Thyroid gland (tissue), 4 donors: ENCODE results near the gene PLAGL2. TPM values are rescaled to one million over a fixed set of nuclear protein-coding genes. Genes with fewer than 3 reads are reported as not detected.

Experiments
- DNase-seq, 2 donors: peaks; one replicate each; pipeline ENCODE4 v3.0.0-alpha.2; 2019
- H3K27ac ChIP-seq, 3 donors: fragments of 200-600 bp; sonication (generic); 1 replicate in 2 of 3; 2 replicates in 1 of 3; pipeline ENCODE4 v1.5.1; 2016 to 2019; ENCODE audit warnings: mild to moderate bottlenecking in 1 of 3, moderate library complexity in 1 of 3
- H3K27me3 ChIP-seq: fragments of 200-600 bp; sonication (generic); one replicate; pipeline ENCODE4 v1.5.1; 2019
- H3K36me3 ChIP-seq, 2 donors: fragments of 200-600 bp; sonication (generic); one replicate each; pipeline ENCODE4 v1.5.1; 2016 to 2019
- H3K4me1 ChIP-seq, 2 donors: fragments of 200-600 bp; sonication (generic); one replicate each; pipeline ENCODE4 v1.5.1; 2017 to 2019
- H3K4me3 ChIP-seq, 3 donors: fragments of 200-600 bp; sonication (generic); replicated peaks in 1 of 3; 1 replicate in 2 of 3; 2 replicates in 1 of 3; pipeline ENCODE4 v1.5.1; 2016; ENCODE audit warnings: mild to moderate bottlenecking in 1 of 3
- H3K9me3 ChIP-seq: fragments of 200-600 bp; sonication (generic); one replicate; pipeline ENCODE4 v1.5.1; 2017
- CTCF ChIP-seq, 6 experiments: fragments of 200-600 bp in 3 of 6; fragments of 450-650 bp in 3 of 6; sonication (generic) in 3 of 6; IDR thresholded peaks; one replicate each; pipeline ENCODE4 v1.5.1; 2016 to 2019; ENCODE audit warnings: antibody characterized with exemption in 6 of 6, mild to moderate bottlenecking in 2 of 6, inconsistent platforms in 1 of 6, moderate library complexity in 1 of 6
- POLR2A ChIP-seq, 2 donors: fragments of 450-650 bp; IDR thresholded peaks; one replicate each; pipeline ENCODE4 v1.6.1; 2017; ENCODE audit warnings: antibody characterized with exemption in 2 of 2, mild to moderate bottlenecking in 2 of 2, moderate library complexity in 1 of 2
- WGBS, 2 donors: methylation state at CpG; one replicate each; pipeline ENCODE4 v1.1.5; 2017; 5-methylcytosine and 5-hydroxymethylcytosine counted together
- intact Hi-C: fragments of 100-400 bp; cut with DNase I; formaldehyde crosslinking; loops from one replicate; pipeline ENCODE4 v1.15.1; 2023
- total RNA-seq, 4 donors: library from RNA; depleted of rRNA; stranded (reverse); fragments of >200 nt; gene quantifications; one replicate each; pipeline ENCODE4 v1.2.3, GENCODE V29; 2016

Gene PLAGL2
- total RNA-seq, 4 donors from 2014 or later: 6.5 to 11.7 (median 7.3) TPM

GRCh38 chr20:32235331-32236047 is 27.9 kb upstream of the PLAGL2 start:
- Histone ChIP-seq H3K36me3 (peaks cover 20 to 29% of the 10 kb centered on the region in 2 donors), H3K4me1 (peaks cover 29 to 38% of the 10 kb centered on the region in 2 donors), H3K9me3 (no peaks in the 10 kb centered on the region), H3K27me3 (no peaks in the 10 kb centered on the region), H3K4me3 (no peak overlapping the region), H3K27ac (no peak overlapping the region)
- DNase-seq: no peak
- no peak for TF ChIP-seq POLR2A (IDR thresholded peaks at IDR 0.05)
- TF ChIP-seq CTCF (IDR thresholded peaks at IDR 0.05): no peak
- intact Hi-C loops: no loop called here
- WGBS, 2 donors: 86 to 93% methylated on average over 6 of the region's 6 CpGs

- H3K9me3 ChIP-seq: no peaks in the 10 kb centered on the region
- H3K27ac ChIP-seq: no peak overlapping the region
- H3K4me1 ChIP-seq: peaks cover 17 to 26% of the 10 kb centered on the region in 2 donors
- WGBS, 2 donors: 96 to 99% methylated on average over 6 to 11 of the region's 13 CpGs
- H3K4me3 ChIP-seq: no peak overlapping the region
- H3K27me3 ChIP-seq: no peaks in the 10 kb centered on the region
- intact Hi-C loops: no loop called here
- H3K36me3 ChIP-seq: peaks cover 20 to 29% of the 10 kb centered on the region in 2 donors
- no peak for TF ChIP-seq CTCF (IDR thresholded peaks at IDR 0.05)
- TF ChIP-seq POLR2A (IDR thresholded peaks at IDR 0.05): no peak
- no peak for DNase-seq
Measured at GRCh38 chr20:32234135-32234808, 26.7 kb upstream of the PLAGL2 start.

- H3K27me3 ChIP-seq: no peaks in the 10 kb centered on the region
- WGBS, 2 donors: 96 to 98% methylated on average over 9 of the region's 9 CpGs
- H3K36me3 ChIP-seq: peaks cover 24 to 37% of the 10 kb centered on the region in 2 donors
- H3K4me3 ChIP-seq: no peak overlapping the region
- no peaks in the 10 kb centered on the region for H3K9me3 ChIP-seq
- intact Hi-C loops: no loop called here
- TF ChIP-seq CTCF (IDR thresholded peaks at IDR 0.05) (no peak), POLR2A (IDR thresholded peaks at IDR 0.05) (no peak)
- DNase-seq: no peak
- H3K27ac ChIP-seq: no peak overlapping the region
- H3K4me1 ChIP-seq: peaks cover 10 to 17% of the 10 kb centered on the region in 2 donors
Measured at GRCh38 chr20:32233286-32233685, 25.7 kb upstream of the PLAGL2 start.

GRCh38 chr20:32232326-32232886 is 24.9 kb upstream of the PLAGL2 start:
- Histone ChIP-seq H3K27me3 (no peaks in the 10 kb centered on the region), H3K36me3 (peaks cover 27 to 40% of the 10 kb centered on the region in 2 donors), H3K9me3 (no peaks in the 10 kb centered on the region), H3K4me3 (no peak overlapping the region), H3K4me1 (peaks cover 2 to 8% of the 10 kb centered on the region in 2 donors), H3K27ac (no peak overlapping the region)
- TF ChIP-seq POLR2A (IDR thresholded peaks at IDR 0.05) (no peak), CTCF (IDR thresholded peaks at IDR 0.05) (no peak)
- intact Hi-C loops: no loop called here
- DNase-seq: no peak

GRCh38 chr20:32231847-32232246 is 24.3 kb upstream of the PLAGL2 start:
- Histone ChIP-seq H3K27me3 (no peaks in the 10 kb centered on the region), H3K27ac (no peak overlapping the region), H3K4me3 (no peak overlapping the region), H3K36me3 (peaks cover 27 to 40% of the 10 kb centered on the region in 2 donors), H3K4me1 (peaks cover 0 to 3% of the 10 kb centered on the region in 2 donors), H3K9me3 (no peaks in the 10 kb centered on the region)
- no peak for TF ChIP-seq POLR2A (IDR thresholded peaks at IDR 0.05)
- no peak for TF ChIP-seq CTCF (IDR thresholded peaks at IDR 0.05)
- no peak for DNase-seq
- 78 to 83% methylated on average over 4 of the region's 4 CpGs for WGBS, 2 donors
- intact Hi-C loops: no loop called here
